HCT116 (cell line): Measurements from ENCODE around the gene CASZ1. TPM values are rescaled to one million over a fixed set of nuclear protein-coding genes. Genes with fewer than 3 reads are reported as not detected.

Experiments
- ATAC-seq: fragments of 200-7000 bp; cut with Tn5 transposase; 2 replicates; pipeline ENCODE4 v1.9.1; 2020; ENCODE audit warnings: mild to moderate bottlenecking, moderate library complexity
- BruUV-seq: library from RNA; stranded (reverse); fragments of 400-500 nt; replicated peaks from 2 replicates; lab custom pipeline; 2021; lab: Mats Ljungman, UMichigan
- CTCF ChIA-PET: fragments of 300-600 bp; sonication (Branson Sonifier 250); formaldehyde crosslinking; loops from one replicate; lab custom pipeline; 2021; ENCODE audit warnings: antibody characterized with exemption; lab: Charles Lee
- POLR2A ChIA-PET: fragments of 300-600, 350-600 bp; sonication (Branson Sonifier 250); formaldehyde crosslinking; loops from one replicate; lab custom pipeline; 2021; ENCODE audit warnings: antibody characterized with exemption; lab: Charles Lee
- RAD21 ChIA-PET, 2 experiments: fragments of 300-600 bp; sonication (Branson Sonifier 250); formaldehyde crosslinking; loops; one replicate each; lab custom pipeline; 2023; ENCODE audit warnings: low total read pairs in 2 of 2; ENCODE audit not compliant: uncharacterized antibody in 2 of 2, unreplicated experiment in 2 of 2, low non-redundant PET in 1 of 2; lab: Charles Lee
- DNase-seq: peaks from one replicate; pipeline ENCODE4 v3.0.0-alpha.2; 2010; ENCODE audit warnings: low read depth, low spot score
- H2AFZ ChIP-seq: fragments of 200-600 bp; shearing (Covaris generic), sonication (generic); 2 replicates; pipeline ENCODE4 v1.6.1; 2017; ENCODE audit warnings: low read depth, mixed run types, mixed read lengths, antibody characterized with exemption, low read length; ENCODE audit not compliant: poor library complexity, severe bottlenecking
- H3K27ac ChIP-seq: 2 replicates; pipeline ENCODE4 v1.5.1; 2012; ENCODE audit warnings: low read depth, low read length
- H3K27me3 ChIP-seq: fragments of 200-600 bp; sonication (generic); 2 replicates; pipeline ENCODE4 v1.6.1; 2016; ENCODE audit warnings: mixed run types, low read length, mixed read lengths; ENCODE audit not compliant: insufficient read depth
- H3K36me3 ChIP-seq, 2 experiments: fragments of 200-500 bp in 1 of 2; fragments of 200-600 bp in 1 of 2; sonication (Bioruptor generic) in 1 of 2; sonication (generic) in 1 of 2; 2 replicates each; pipeline versions ENCODE4 v1.5.1 to v1.6.1; 2014 to 2016; ENCODE audit warnings: low read length in 2 of 2, inconsistent platforms in 1 of 2, mixed read lengths in 1 of 2, mixed run types in 1 of 2; ENCODE audit not compliant: insufficient read depth in 2 of 2, control insufficient read depth in 1 of 2
- H3K4me1 ChIP-seq, 2 experiments: fragments of 200-600 bp in 1 of 2; sonication (generic) in 1 of 2; 2 replicates each; pipeline versions ENCODE4 v1.5.1 to v1.6.1; 2012 to 2017; ENCODE audit warnings: low read length in 2 of 2, inconsistent platforms in 1 of 2, mild to moderate bottlenecking in 1 of 2, mixed read lengths in 1 of 2, mixed run types in 1 of 2, moderate library complexity in 1 of 2; ENCODE audit not compliant: insufficient read depth in 2 of 2, control insufficient read depth in 1 of 2
- H3K4me2 ChIP-seq: fragments of 200-600 bp; sonication (generic); 2 replicates; pipeline ENCODE4 v1.6.1; 2017; ENCODE audit warnings: mixed run types, low read length, mixed read lengths
- H3K4me3 ChIP-seq, 2 experiments: fragments of 200-600 bp in 1 of 2; sonication (generic) in 1 of 2; replicated peaks in 1 of 2; 2 replicates each; pipeline ENCODE4 v1.5.1; 2011 to 2016; ENCODE audit warnings: low read length in 2 of 2, control low read depth in 1 of 2, low read depth in 1 of 2, mild to moderate bottlenecking in 1 of 2, mixed read lengths in 1 of 2, mixed run types in 1 of 2
- H3K79me2 ChIP-seq: fragments of 200-600 bp; sonication (generic); 2 replicates; pipeline ENCODE4 v1.6.1; 2017; ENCODE audit warnings: mild to moderate bottlenecking, mixed run types, low read length, moderate library complexity, mixed read lengths; ENCODE audit not compliant: insufficient read depth
- H3K9ac ChIP-seq: fragments of 200-600 bp; sonication (generic); 2 replicates; pipeline ENCODE4 v1.6.1; 2016; ENCODE audit warnings: low read length, mixed read lengths
- H3K9me2 ChIP-seq: fragments of 200-600 bp; sonication (generic), shearing (Covaris generic); 2 replicates; pipeline ENCODE4 v1.6.1; 2017; ENCODE audit warnings: mixed run types, mild to moderate bottlenecking, moderate library complexity; ENCODE audit not compliant: insufficient read depth
- H3K9me3 ChIP-seq, 2 experiments: fragments of 200-500 bp in 1 of 2; fragments of 200-600 bp in 1 of 2; sonication (Bioruptor generic) in 1 of 2; sonication (generic) in 1 of 2; 2 replicates each; pipeline ENCODE4 v1.6.1; 2014 to 2017; ENCODE audit warnings: low read length in 2 of 2, mixed read lengths in 2 of 2, inconsistent platforms in 1 of 2, low read depth in 1 of 2, mild to moderate bottlenecking in 1 of 2, mixed run types in 1 of 2, moderate library complexity in 1 of 2; ENCODE audit not compliant: control insufficient read depth in 1 of 2, insufficient read depth in 1 of 2
- H4K20me1 ChIP-seq: fragments of 200-600 bp; sonication (generic), shearing (Covaris generic); 2 replicates; pipeline ENCODE4 v1.6.1; 2017; ENCODE audit warnings: mixed run types, mild to moderate bottlenecking, moderate library complexity; ENCODE audit not compliant: insufficient read depth
- ELF1 ChIP-seq: IDR thresholded peaks from 2 replicates; pipeline ENCODE4 v1.6.1; 2012; ENCODE audit warnings: low read depth, borderline replicate concordance
- EZH2phosphoT487 ChIP-seq: fragments of 200-600 bp; IDR thresholded peaks from 2 replicates; pipeline ENCODE4 v1.6.1; 2018; ENCODE audit warnings: antibody characterized with exemption, borderline replicate concordance
- JUND ChIP-seq: IDR thresholded peaks from 2 replicates; pipeline ENCODE4 v1.6.1; 2012
- TCF7L2 ChIP-seq: IDR thresholded peaks from 2 replicates; pipeline ENCODE4 v1.7.0; 2011; ENCODE audit warnings: borderline replicate concordance, inconsistent platforms; ENCODE audit not compliant: insufficient read depth, insufficient read length; ENCODE audit errors: extremely low read depth
- ZFX ChIP-seq: fragments of 450-650 bp; IDR thresholded peaks from 2 replicates; pipeline ENCODE4 v1.6.1; 2017
- intact Hi-C: fragments of 100-400 bp; cut with micrococcal nuclease; formaldehyde crosslinking; loops from 2 replicates; pipeline ENCODE4 v1.10.0; 2022
- total RNA-seq: library from RNA; stranded (reverse); gene quantifications from one replicate; pipeline ENCODE4 v1.2.1, GENCODE V29; 2021; ENCODE audit not compliant: unreplicated experiment
- TF ChIP-seq, protein P1 (sequence below): IDR thresholded peaks from 2 replicates; pipeline ENCODE4 v1.6.1; 2012; ENCODE audit warnings: low read depth
- TF ChIP-seq, protein P2 (sequence below): IDR thresholded peaks from 2 replicates; pipeline ENCODE4 v1.6.1; 2012

The CASZ1 gene
- total RNA-seq, 1 experiment from 2014 or later = 7.7 TPM

DNA sequence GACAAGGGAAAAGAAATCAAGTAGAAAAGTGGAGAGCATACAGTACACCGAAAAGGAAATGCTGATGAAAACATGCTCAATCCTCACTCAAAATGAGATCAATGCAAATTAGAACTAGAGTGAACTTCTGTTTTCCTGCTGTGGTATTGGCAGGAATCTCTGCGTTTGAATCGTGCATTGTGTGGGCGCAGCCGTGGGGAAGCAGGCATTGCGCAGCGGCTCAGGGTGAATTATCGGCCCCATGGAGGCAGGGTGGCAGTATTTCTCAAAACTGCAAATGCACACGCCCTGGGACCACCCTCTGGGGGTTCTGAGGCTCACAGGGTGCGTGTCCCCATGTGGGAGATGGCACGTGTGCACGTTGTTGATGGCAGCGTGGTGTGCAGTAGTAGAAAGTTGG lies 181.1 kb downstream of the CASZ1 start (continued):
- TF ChIP-seq, protein P1, sequence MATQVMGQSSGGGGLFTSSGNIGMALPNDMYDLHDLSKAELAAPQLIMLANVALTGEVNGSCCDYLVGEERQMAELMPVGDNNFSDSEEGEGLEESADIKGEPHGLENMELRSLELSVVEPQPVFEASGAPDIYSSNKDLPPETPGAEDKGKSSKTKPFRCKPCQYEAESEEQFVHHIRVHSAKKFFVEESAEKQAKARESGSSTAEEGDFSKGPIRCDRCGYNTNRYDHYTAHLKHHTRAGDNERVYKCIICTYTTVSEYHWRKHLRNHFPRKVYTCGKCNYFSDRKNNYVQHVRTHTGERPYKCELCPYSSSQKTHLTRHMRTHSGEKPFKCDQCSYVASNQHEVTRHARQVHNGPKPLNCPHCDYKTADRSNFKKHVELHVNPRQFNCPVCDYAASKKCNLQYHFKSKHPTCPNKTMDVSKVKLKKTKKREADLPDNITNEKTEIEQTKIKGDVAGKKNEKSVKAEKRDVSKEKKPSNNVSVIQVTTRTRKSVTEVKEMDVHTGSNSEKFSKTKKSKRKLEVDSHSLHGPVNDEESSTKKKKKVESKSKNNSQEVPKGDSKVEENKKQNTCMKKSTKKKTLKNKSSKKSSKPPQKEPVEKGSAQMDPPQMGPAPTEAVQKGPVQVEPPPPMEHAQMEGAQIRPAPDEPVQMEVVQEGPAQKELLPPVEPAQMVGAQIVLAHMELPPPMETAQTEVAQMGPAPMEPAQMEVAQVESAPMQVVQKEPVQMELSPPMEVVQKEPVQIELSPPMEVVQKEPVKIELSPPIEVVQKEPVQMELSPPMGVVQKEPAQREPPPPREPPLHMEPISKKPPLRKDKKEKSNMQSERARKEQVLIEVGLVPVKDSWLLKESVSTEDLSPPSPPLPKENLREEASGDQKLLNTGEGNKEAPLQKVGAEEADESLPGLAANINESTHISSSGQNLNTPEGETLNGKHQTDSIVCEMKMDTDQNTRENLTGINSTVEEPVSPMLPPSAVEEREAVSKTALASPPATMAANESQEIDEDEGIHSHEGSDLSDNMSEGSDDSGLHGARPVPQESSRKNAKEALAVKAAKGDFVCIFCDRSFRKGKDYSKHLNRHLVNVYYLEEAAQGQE = no peak

DNA sequence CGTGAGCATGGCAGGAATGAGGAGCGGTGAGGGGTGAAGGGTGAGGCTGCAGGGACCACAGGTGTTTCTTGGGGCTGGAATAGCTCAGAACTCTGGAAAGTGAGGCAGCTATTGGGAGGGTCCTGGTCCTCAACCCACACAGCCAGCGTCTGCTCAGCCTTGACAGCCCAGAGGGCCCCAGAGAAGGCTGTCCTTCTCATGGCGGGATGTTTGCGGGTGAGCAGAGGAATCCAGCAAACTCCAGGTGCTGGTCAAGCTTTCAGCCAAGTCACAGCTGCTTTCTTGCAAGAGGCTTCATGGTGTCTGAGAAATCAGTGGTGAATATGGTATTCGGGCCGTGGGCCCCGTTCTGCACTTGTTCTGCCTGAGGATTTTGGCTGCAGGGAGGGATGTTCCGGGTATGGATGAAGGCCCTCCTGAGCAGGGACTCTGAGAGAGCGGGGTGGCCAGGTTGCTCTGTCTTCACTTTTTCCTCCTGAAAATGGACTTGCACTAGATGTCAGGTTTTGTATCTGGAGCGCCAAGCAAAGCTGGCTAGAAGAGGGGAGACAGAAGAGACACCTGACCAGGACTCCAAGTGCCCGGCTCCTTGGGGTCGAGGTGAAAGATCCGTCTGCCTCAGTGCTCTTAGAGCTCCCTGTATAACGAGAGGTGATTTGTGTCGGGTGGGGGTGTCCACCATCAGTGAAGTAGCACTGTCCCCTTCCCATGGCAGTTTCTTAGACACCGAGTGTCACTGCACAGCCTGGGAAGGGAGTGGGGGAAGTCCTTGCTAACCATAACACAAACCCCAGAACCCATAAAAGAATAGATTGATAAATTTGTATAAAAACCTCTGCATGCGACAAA lies 181.8 kb downstream of the CASZ1 start:
- H3K9me2 ChIP-seq = no peaks in the 10 kb centered on the region
- H3K9ac ChIP-seq = no peak overlapping the region
- H4K20me1 ChIP-seq = no peaks in the 10 kb centered on the region
- DNase-seq (no peak), ATAC-seq (no peak)
- H3K27ac ChIP-seq = no peak overlapping the region
- no peak overlapping the region for H2AFZ ChIP-seq
- no peaks in the 10 kb centered on the region for H3K79me2 ChIP-seq
- H3K27me3 ChIP-seq = no peaks in the 10 kb centered on the region
- H3K9me3 ChIP-seq = no peaks in the 10 kb centered on the region
- TF ChIP-seq ZFX (no peak), ELF1 (no peak), EZH2phosphoT487 (no peak), TCF7L2 (no peak), JUND (no peak)
- TF ChIP-seq, protein P2, sequence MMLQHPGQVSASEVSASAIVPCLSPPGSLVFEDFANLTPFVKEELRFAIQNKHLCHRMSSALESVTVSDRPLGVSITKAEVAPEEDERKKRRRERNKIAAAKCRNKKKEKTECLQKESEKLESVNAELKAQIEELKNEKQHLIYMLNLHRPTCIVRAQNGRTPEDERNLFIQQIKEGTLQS = no peak
- TF ChIP-seq, protein P1 = no peak
- H3K4me1 ChIP-seq = no peaks in the 10 kb centered on the region
- intact Hi-C loops = no loop called here
- no TSS peak for BruUV-seq
- no peak overlapping the region for H3K4me2 ChIP-seq
- no peaks in the 10 kb centered on the region for H3K36me3 ChIP-seq
- ChIA-PET RAD21 (no interaction called here), POLR2A (no interaction called here), CTCF (no interaction called here)
- H3K4me3 ChIP-seq = no peak overlapping the region
